Measurements from ENCODE around the gene CDH13. TPM values are rescaled to one million over a fixed set of nuclear protein-coding genes. Genes with fewer than 3 reads are reported as not detected.

The CDH13 gene
- total and polyA plus RNA-seq, 2 donors (not counting 3 experiments of a cell fraction or from before 2014, with no cell fraction given): 96.6 to 124 TPM

DNA sequence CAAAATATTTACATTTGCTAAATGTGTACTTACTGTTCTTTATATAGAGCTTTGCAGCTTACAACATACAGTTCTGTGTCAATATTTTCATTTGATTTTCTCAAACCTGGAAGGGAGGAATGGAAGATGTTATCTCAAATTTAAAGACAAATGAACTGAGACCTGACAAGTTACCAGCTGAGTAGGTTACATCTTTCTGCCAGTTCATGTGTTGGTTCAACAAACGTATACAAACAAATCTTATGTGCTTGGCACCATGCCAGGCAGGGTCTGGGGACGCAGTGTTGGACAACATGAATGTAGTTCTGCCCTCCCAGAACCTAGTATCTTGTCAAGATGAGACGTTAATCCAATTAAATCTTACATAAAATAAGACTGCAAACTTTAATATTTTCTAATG, 673.6 kb downstream of the CDH13 start:
- no peak overlapping the region for H3K4me2 ChIP-seq (ENCODE audit: insufficient read depth, low read length)
- peaks cover 12% of the 10 kb centered on the region for H3K4me1 ChIP-seq (ENCODE audit: control insufficient read depth, extremely low read depth, insufficient read depth, low read length)
- no peaks in the 10 kb centered on the region for H3K9me3 ChIP-seq (replicated peaks; ENCODE audit: control insufficient read depth, insufficient read depth, low read length)
- ChIA-PET CTCF (interaction anchor here (1.0 to 2.2 kb wide), 2 partner anchors 14 to 56 kb away, joined by 3 to 7 read pairs; no protein-coding TSS in a partner anchor), POLR2A (no interaction called here)
- no peaks in the 10 kb centered on the region for H3K9me1 ChIP-seq (replicated peaks; ENCODE audit: control insufficient read depth, extremely low read depth, insufficient read depth, low read length)
- no peaks in the 10 kb centered on the region for H3K27me3 ChIP-seq (ENCODE audit: control insufficient read depth in 2 of 2, insufficient read depth in 2 of 2, low read length in 2 of 2)
- H3K9ac ChIP-seq (replicated peaks; ENCODE audit: extremely low read depth, insufficient read depth, low read length): no peak overlapping the region
- TF ChIP-seq, protein P1, sequence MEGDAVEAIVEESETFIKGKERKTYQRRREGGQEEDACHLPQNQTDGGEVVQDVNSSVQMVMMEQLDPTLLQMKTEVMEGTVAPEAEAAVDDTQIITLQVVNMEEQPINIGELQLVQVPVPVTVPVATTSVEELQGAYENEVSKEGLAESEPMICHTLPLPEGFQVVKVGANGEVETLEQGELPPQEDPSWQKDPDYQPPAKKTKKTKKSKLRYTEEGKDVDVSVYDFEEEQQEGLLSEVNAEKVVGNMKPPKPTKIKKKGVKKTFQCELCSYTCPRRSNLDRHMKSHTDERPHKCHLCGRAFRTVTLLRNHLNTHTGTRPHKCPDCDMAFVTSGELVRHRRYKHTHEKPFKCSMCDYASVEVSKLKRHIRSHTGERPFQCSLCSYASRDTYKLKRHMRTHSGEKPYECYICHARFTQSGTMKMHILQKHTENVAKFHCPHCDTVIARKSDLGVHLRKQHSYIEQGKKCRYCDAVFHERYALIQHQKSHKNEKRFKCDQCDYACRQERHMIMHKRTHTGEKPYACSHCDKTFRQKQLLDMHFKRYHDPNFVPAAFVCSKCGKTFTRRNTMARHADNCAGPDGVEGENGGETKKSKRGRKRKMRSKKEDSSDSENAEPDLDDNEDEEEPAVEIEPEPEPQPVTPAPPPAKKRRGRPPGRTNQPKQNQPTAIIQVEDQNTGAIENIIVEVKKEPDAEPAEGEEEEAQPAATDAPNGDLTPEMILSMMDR (IDR thresholded peaks at IDR 0.05; ENCODE audit: extremely low read depth in 1 of 2, insufficient read depth in 1 of 2, low read depth in 1 of 2, low read length in 2 of 2): no peak
- intact Hi-C loops (cut with micrococcal nuclease): no loop called here
- H3K27ac ChIP-seq (ENCODE audit: insufficient read depth, low read depth, low read length): no peak overlapping the region
- no peaks in the 10 kb centered on the region for H3K36me3 ChIP-seq (ENCODE audit: control insufficient read depth in 2 of 2, extremely low read depth in 1 of 2, insufficient read depth in 2 of 2, low read length in 2 of 2)
- no peak overlapping the region for H2AFZ ChIP-seq (ENCODE audit: low read depth, low read length)
- no peak for FAIRE-seq
- no peak overlapping the region for H3K4me3 ChIP-seq (replicated peaks in 1 of 3; ENCODE audit: insufficient read depth in 1 of 3, low read depth in 1 of 3, low read length in 3 of 3)
- no peaks in the 10 kb centered on the region for H3K79me2 ChIP-seq (ENCODE audit: control insufficient read depth, insufficient read depth, low read length)
- dilution Hi-C loops (cut with MboI; ENCODE audit: extremely low pct_ligation_motif_present, low sequenced_read_pairs): no loop called here
- H4K20me1 ChIP-seq (replicated peaks; ENCODE audit: control insufficient read depth, extremely low read depth, insufficient read depth, low read length): no peaks in the 10 kb centered on the region
- no peak for DNase-seq (ENCODE audit: low read depth, low spot score)
- BruUV-seq (replicated peaks): no TSS peak

GRCh38 chr16:83301971-83302370, 675.2 kb downstream of the CDH13 start:
- no peak for FAIRE-seq
- H3K4me1 ChIP-seq (ENCODE audit: control insufficient read depth, extremely low read depth, insufficient read depth, low read length): peaks cover 28% of the 10 kb centered on the region
- H3K9me1 ChIP-seq (replicated peaks; ENCODE audit: control insufficient read depth, extremely low read depth, insufficient read depth, low read length): no peaks in the 10 kb centered on the region
- intact Hi-C loops (cut with micrococcal nuclease) (no loop called here), dilution Hi-C loops (cut with MboI; ENCODE audit: extremely low pct_ligation_motif_present, low sequenced_read_pairs) (no loop called here)
- H2AFZ ChIP-seq (ENCODE audit: low read depth, low read length): no peak overlapping the region
- ChIA-PET CTCF (interaction anchor here (1.0 to 1.6 kb wide), 9 partner anchors 9 to 146 kb away, joined by 3 to 5 read pairs (median 3); no protein-coding TSS in a partner anchor), POLR2A (no interaction called here)
- H3K79me2 ChIP-seq (ENCODE audit: control insufficient read depth, insufficient read depth, low read length): no peaks in the 10 kb centered on the region
- no peak overlapping the region for H3K4me3 ChIP-seq (replicated peaks in 1 of 3; ENCODE audit: insufficient read depth in 1 of 3, low read depth in 1 of 3, low read length in 3 of 3)
- TF ChIP-seq FOS (IDR thresholded peaks at IDR 0.05; ENCODE audit: borderline replicate concordance, insufficient read depth, low read length) (no peak), MAX (IDR thresholded peaks at IDR 0.05; ENCODE audit: insufficient read depth, insufficient read length) (no peak)
- H3K4me2 ChIP-seq (ENCODE audit: insufficient read depth, low read length): no peak overlapping the region
- H3K9me3 ChIP-seq (replicated peaks; ENCODE audit: control insufficient read depth, insufficient read depth, low read length): no peaks in the 10 kb centered on the region
- peak; percentile 11 for DNase-seq (ENCODE audit: low read depth, low spot score)
- H3K27me3 ChIP-seq (ENCODE audit: control insufficient read depth in 2 of 2, insufficient read depth in 2 of 2, low read length in 2 of 2): no peaks in the 10 kb centered on the region
- no peak overlapping the region for H3K9ac ChIP-seq (replicated peaks; ENCODE audit: extremely low read depth, insufficient read depth, low read length)
- no peaks in the 10 kb centered on the region for H3K36me3 ChIP-seq (ENCODE audit: control insufficient read depth in 2 of 2, extremely low read depth in 1 of 2, insufficient read depth in 2 of 2, low read length in 2 of 2)
- BruUV-seq (replicated peaks): no TSS peak
- H3K27ac ChIP-seq (ENCODE audit: insufficient read depth, low read depth, low read length): no peak overlapping the region
- no peaks in the 10 kb centered on the region for H4K20me1 ChIP-seq (replicated peaks; ENCODE audit: control insufficient read depth, extremely low read depth, insufficient read depth, low read length)

Measured in endothelial cell of umbilical vein (primary cell).